ENCODE results near the gene CORO2B. TPM values are rescaled to one million over a fixed set of nuclear protein-coding genes. Genes with fewer than 3 reads are reported as not detected.
A peak's percentile ranks its signal among the peaks of the same experiment; 100 is the strongest.

The CORO2B gene
- total RNA-seq, 6 experiments from 2014 or later = 9.3 to 11.0 (median 9.9) TPM

DNA sequence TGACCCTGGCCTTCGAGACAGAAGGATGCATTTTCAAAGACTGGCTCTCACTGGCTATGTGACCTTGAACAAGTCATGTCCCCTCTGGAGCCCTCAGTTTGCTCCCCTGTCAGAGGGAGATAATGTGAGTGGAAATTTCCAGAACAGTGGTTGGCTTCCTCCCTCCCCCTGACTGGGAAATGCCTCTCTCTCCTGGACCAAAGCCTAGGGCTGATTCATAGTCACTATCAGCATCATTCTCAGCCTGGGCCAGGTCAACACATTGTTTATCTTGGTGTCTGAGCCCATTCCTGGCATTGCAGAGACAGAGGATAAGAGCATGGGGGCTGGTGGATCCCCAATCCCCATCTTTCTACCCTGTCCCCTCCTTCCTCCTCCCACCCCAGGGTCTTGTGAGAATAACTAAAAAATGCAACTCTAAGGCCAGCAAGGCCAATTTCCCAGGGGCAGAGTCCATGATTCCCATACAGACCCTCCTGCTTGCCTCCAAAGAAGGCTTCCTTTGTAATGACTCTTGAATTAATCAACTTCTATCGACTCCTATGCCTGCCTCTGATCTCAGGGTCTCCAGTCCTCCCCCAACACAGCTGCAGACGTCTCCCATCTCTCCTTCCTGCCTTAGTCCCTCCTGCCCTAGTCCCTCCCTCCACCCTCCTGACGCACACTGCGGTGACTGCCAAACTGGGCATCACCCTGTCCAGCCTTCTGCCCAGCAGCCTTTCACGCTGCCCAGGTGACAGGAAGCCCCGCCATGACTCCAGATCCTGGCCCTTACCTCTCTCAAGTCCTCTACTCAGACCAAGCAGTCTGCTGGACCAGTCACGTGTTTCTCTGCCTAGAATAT is 35.4 kb upstream of the CORO2B start:
- TF ChIP-seq, protein P1, sequence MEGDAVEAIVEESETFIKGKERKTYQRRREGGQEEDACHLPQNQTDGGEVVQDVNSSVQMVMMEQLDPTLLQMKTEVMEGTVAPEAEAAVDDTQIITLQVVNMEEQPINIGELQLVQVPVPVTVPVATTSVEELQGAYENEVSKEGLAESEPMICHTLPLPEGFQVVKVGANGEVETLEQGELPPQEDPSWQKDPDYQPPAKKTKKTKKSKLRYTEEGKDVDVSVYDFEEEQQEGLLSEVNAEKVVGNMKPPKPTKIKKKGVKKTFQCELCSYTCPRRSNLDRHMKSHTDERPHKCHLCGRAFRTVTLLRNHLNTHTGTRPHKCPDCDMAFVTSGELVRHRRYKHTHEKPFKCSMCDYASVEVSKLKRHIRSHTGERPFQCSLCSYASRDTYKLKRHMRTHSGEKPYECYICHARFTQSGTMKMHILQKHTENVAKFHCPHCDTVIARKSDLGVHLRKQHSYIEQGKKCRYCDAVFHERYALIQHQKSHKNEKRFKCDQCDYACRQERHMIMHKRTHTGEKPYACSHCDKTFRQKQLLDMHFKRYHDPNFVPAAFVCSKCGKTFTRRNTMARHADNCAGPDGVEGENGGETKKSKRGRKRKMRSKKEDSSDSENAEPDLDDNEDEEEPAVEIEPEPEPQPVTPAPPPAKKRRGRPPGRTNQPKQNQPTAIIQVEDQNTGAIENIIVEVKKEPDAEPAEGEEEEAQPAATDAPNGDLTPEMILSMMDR (IDR thresholded peaks at IDR 0.05) = no peak
- Mint-ChIP-seq H3K27me3 (ENCODE audit: insufficient read depth) (no peaks in the 10 kb centered on the region; the same call in 1 of the 2 replicates), H3K36me3 (ENCODE audit: low read depth) (peaks cover 8% of the 10 kb centered on the region; the same call in 1 of the 2 replicates), H3K4me1 (ENCODE audit: low read depth) (peaks cover 29% of the 10 kb centered on the region), H3K27ac (peak overlapping the region; percentile 74), H3K9me3 (no peaks in the 10 kb centered on the region), H3K4me3 (peak overlapping the region; percentile 33)
- peak; percentile 85 for DNase-seq

DNA sequence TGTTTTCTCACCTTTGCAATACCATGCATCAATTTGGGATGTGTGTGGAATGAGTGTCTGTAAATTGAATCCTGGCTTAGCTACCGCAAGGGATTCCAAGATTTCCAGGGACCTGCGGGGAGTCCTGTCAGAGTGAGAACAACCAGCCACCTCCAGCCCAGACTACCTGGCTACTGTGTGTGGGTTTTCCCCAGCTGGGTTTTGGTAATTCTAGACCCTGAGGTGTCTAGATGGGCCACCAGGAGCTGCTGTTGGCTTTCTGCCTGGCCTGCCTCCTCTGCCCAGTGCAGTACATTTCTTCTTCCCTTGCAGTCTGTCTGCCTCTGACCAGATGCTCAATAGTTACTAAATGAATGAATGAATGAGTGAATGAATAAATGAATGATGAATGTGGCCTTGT is 32.5 kb upstream of the CORO2B start:
- H3K27me3 Mint-ChIP-seq (ENCODE audit: insufficient read depth) = no peaks in the 10 kb centered on the region; the same call in 1 of the 2 replicates
- peaks cover 34% of the 10 kb centered on the region for H3K4me1 Mint-ChIP-seq (ENCODE audit: low read depth)
- no peak overlapping the region for H3K27ac Mint-ChIP-seq
- 0 out of 2 replicates have a peak, but pooled peaks cover 4% of the 10 kb centered on the region for H3K36me3 Mint-ChIP-seq (ENCODE audit: low read depth)
- DNase-seq = no peak
- TF ChIP-seq, protein P1 (IDR thresholded peaks at IDR 0.05) = no peak
- H3K9me3 Mint-ChIP-seq = no peaks in the 10 kb centered on the region
- no peak overlapping the region for H3K4me3 Mint-ChIP-seq

DNA sequence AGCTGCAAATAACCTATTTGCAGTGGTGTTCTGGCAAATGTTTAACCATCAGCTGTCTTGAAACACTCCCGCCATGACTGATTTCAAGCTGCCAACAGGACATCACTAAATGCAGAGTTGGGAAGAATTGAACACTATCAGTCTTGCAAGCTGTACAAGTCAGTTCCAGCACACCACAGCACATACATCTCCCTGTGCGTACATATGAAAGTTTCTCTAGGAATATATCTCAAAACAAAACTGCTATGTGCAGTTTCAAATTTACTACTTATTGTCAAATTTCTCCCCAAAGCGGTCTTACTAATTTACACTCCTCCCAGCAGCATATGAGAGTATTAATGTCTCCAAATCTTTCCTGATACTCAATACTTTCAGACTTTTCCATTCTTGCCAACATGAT is 30.4 kb upstream of the CORO2B start:
- Mint-ChIP-seq H3K36me3 (ENCODE audit: low read depth) (no peaks in the 10 kb centered on the region), H3K4me3 (no peak overlapping the region), H3K27ac (no peak overlapping the region)

DNA sequence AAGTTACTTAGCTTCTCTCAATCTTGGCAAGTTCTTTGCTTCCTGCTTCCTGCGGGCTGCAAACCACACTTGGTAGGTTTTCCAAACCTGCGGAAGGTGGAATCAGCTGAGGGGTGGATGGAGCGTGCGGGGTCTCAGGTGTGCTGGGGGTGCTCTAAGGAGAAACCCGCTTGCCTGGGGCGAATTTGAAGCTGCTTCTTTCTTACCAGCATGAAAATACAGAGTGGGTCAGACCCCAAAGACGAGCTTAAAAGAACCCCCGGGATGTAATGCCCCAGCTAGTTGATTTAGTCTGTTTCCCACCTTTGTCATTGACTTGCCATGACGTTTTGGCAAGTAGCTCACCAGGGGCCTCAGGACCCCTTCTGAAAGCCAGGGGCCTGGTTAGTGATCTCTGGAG is 28.8 kb upstream of the CORO2B start:
- DNase-seq = no peak
- Mint-ChIP-seq H3K36me3 (ENCODE audit: low read depth) (no peaks in the 10 kb centered on the region), H3K27me3 (ENCODE audit: insufficient read depth) (no peaks in the 10 kb centered on the region; the same call in 1 of the 2 replicates), H3K4me1 (ENCODE audit: low read depth) (peaks cover 22% of the 10 kb centered on the region), H3K9me3 (no peaks in the 10 kb centered on the region), H3K4me3 (no peak overlapping the region), H3K27ac (no peak overlapping the region)
- TF ChIP-seq, protein P1 (IDR thresholded peaks at IDR 0.05) = no peak

More for the DNA sequence above, 30.4 kb upstream of the CORO2B start:
- TF ChIP-seq, protein P1 (IDR thresholded peaks at IDR 0.05) = no peak
- H3K27me3 Mint-ChIP-seq (ENCODE audit: insufficient read depth) = no peaks in the 10 kb centered on the region; the same call in 1 of the 2 replicates
- no peaks in the 10 kb centered on the region for H3K9me3 Mint-ChIP-seq
- no peak for DNase-seq
- H3K4me1 Mint-ChIP-seq (ENCODE audit: low read depth) = peaks cover 27% of the 10 kb centered on the region

DNA sequence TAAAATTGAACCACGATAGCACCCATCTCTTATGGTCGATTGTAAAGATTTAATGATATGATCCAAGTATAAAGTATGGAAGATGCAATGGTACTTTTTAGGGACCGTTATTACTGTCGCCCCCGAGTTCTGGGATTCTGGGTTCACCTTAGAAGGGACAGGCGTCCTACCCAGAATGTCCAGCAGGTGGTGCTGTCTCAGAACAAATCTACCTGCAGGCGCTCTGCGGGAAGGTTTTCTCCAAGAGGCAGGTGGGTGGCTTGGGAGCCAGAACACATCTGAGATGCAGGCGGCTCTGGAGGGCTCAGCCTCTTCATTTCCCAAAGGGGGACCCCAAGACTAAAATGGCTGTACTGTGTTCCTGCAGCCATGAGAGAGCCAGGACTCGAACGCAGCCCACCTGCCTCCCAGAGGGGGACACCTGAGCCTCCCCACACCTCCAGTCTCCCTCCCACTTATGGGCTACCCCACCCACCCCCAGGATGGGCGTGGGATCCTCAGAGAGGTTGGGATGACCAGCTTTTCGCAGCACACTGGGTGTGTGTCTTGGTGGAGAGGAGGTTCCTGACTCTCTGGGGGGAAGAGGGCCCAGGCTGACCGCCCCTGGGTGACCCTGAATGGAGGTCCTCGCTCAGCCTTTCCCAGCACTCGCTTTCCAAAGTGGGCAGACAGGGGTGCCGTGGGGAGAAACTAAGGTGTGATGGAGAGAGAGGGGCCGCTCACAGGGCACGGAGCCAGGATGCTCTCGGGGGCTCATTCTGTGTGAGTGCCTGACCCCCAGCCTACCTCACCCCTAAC is 28.1 kb upstream of the CORO2B start:
- H3K9me3 Mint-ChIP-seq = no peaks in the 10 kb centered on the region
- H3K4me3 Mint-ChIP-seq = no peak overlapping the region
- peaks cover 1% of the 10 kb centered on the region for H3K27me3 Mint-ChIP-seq (ENCODE audit: insufficient read depth)
- no peak overlapping the region for H3K27ac Mint-ChIP-seq
- no peaks in the 10 kb centered on the region for H3K36me3 Mint-ChIP-seq (ENCODE audit: low read depth)
- TF ChIP-seq, protein P1 (IDR thresholded peaks at IDR 0.05) = peak; percentile 98
- DNase-seq = no peak
- H3K4me1 Mint-ChIP-seq (ENCODE audit: low read depth) = peaks cover 22% of the 10 kb centered on the region
